Dendritic cell treated with granulocyte-macrophage colony-stimulating factor and Interleukin-4, amounts not matched to agents 40 ng/mL and 50 ng/mL, for 4 days (primary cell): Measurements from ENCODE around the gene MEIOSIN.

Experiments
- H3K27ac Mint-ChIP-seq: one replicate; pipeline ENCODE4 v1.8.0; 2022; ENCODE audit warnings: mild to moderate bottlenecking, mixed read lengths
- H3K27me3 Mint-ChIP-seq: one replicate; pipeline ENCODE4 v1.8.0; 2022; ENCODE audit warnings: mild to moderate bottlenecking, mixed read lengths
- H3K36me3 Mint-ChIP-seq: one replicate; pipeline ENCODE4 v1.8.0; 2022; ENCODE audit warnings: low read depth, mixed read lengths
- H3K4me1 Mint-ChIP-seq: one replicate; pipeline ENCODE4 v1.8.0; 2022; ENCODE audit warnings: low read depth, mixed read lengths
- H3K4me3 Mint-ChIP-seq: one replicate; pipeline ENCODE4 v1.8.0; 2022; ENCODE audit warnings: mild to moderate bottlenecking, moderate library complexity, mixed read lengths
- H3K9me3 Mint-ChIP-seq: one replicate; pipeline ENCODE4 v1.8.0; 2022; ENCODE audit warnings: mixed read lengths
- intact Hi-C: fragments of 100-400 bp; cut with micrococcal nuclease; formaldehyde crosslinking; loops from one replicate; pipeline ENCODE4 v1.15.0; 2022

Gene MEIOSIN

DNA sequence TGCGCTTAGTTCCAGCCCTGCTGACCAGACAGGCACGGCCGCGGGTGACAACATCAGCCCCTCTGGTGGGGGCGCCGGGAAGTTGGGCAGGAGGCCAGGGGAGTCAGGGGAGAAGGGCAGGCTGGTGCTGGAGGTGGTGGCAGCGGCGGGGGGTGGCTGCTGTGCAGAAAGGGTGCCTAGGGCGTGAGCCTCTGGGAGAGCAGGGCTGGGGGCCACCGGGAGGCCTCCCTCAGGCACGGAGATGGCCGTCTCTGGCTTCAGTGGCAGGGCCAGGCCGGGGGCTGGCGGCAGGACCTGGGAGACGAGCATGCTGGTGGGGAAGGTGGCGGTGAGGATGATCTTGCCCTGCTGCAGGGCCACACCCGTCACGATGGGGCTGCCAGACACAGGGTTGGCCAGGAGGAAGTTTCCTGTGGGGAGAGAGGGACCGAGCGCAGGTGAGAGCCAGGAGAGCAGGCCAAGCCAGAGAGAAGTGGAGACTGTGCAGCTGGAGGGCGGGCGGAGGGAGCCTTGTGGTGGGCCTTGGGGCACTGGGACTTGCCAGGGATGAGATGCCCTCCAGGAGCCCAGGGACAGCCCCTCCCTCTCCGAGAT is 32.6 kb downstream of the MEIOSIN start:
- no peak overlapping the region for H3K4me3 Mint-ChIP-seq
- intact Hi-C loops: no loop called here

DNA sequence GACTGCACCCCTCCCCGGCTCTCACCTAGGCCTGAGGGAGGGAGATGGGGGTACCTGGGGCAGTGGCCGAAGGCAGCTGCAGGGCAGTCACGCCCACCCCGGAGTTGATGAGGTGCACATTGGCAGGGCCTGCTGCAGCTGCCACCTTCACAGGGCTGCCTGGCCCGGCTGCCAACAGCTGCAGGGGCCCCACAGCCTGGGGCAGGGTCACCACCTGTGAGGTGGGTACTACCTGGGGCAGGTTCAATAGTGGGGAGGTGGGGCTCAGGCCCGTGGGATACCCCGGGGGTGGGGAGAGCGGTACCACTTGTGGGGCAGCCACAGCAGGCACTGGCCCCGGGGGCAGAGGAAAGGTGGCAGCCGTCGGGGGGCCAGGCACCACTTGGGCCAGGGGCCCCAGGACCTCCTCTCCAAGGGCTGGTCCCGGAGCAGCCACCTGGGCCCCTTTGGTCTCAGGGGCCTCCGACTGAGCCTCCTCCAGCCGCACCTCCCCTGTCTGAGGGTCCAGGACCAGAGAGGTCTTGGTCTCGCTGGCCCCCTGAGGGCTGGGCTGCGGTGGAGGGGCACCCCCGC is 33.1 kb downstream of the MEIOSIN start:
- H3K9me3 Mint-ChIP-seq: no peaks in the 10 kb centered on the region
- H3K4me1 Mint-ChIP-seq: peaks cover 36% of the 10 kb centered on the region
- intact Hi-C loops: no loop called here
- H3K36me3 Mint-ChIP-seq: peaks cover 20% of the 10 kb centered on the region
- peaks cover 90% of the 10 kb centered on the region for H3K27me3 Mint-ChIP-seq
- no peak overlapping the region for H3K4me3 Mint-ChIP-seq
- H3K27ac Mint-ChIP-seq: no peak overlapping the region

More for the DNA sequence above, 32.6 kb downstream of the MEIOSIN start:
- no peak overlapping the region for H3K27ac Mint-ChIP-seq
- no peaks in the 10 kb centered on the region for H3K9me3 Mint-ChIP-seq
- peaks cover 14% of the 10 kb centered on the region for H3K36me3 Mint-ChIP-seq
- peaks cover 85% of the 10 kb centered on the region for H3K27me3 Mint-ChIP-seq
- H3K4me1 Mint-ChIP-seq: peaks cover 31% of the 10 kb centered on the region

DNA sequence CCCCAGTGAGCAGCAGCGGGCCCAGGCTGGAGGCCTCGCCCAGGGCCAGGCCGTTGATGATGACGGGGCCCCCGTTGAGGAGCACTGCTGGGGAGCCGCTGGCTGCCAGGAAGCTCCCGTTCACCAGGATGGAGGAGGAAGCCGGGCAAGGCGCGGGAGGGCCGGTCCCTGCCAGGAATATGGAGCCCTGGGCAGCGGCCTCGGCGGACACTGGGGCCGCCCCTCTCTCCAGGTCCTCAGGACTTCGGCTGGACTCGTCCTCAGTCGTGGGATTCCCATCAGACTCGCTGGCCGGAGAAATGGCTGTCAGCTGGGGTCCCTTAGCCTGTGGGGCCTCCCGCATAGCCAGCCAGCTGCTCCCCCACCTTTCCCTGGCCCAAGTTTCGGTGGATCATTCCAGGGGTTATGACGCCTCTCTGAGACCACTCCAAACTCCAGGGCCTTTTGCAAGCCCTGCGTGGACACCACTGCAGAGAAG is 33.7 kb downstream of the MEIOSIN start:
- Mint-ChIP-seq H3K36me3 (peaks cover 25% of the 10 kb centered on the region), H3K4me1 (peaks cover 39% of the 10 kb centered on the region), H3K9me3 (no peaks in the 10 kb centered on the region), H3K27ac (no peak overlapping the region), H3K4me3 (peak overlapping the region; percentile 78), H3K27me3 (peaks cover 90% of the 10 kb centered on the region)
- intact Hi-C loops: no loop called here

DNA sequence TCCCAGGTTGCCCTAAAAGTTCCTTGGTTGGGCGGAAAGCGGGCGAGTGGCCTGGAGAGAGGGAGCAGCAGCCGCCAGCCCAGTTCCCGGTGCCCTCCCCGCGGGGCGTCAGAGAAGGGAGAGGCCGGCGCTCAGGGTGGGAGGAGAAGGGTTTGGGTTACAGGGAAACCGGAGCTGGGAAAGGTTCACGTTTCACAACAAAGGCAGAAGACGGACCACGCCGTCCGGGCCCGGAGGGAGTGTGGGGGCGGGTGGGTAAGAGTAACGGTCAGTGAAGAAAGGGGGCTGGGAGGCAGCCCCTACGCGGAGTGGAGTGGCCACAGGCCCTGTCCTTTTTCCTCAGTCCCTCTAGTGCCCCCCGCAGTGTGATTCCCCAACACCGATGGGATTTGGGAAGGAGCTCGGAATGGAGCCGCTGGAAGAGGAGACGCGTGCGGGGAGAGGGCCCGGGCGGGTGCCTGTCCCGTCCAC is 34.2 kb downstream of the MEIOSIN start:
- H3K4me3 Mint-ChIP-seq: peak overlapping the region; percentile 78
- H3K4me1 Mint-ChIP-seq: peaks cover 44% of the 10 kb centered on the region
- H3K27ac Mint-ChIP-seq: no peak overlapping the region
- peaks cover 31% of the 10 kb centered on the region for H3K36me3 Mint-ChIP-seq
- peaks cover 90% of the 10 kb centered on the region for H3K27me3 Mint-ChIP-seq
- H3K9me3 Mint-ChIP-seq: no peaks in the 10 kb centered on the region
- intact Hi-C loops: no loop called here

DNA sequence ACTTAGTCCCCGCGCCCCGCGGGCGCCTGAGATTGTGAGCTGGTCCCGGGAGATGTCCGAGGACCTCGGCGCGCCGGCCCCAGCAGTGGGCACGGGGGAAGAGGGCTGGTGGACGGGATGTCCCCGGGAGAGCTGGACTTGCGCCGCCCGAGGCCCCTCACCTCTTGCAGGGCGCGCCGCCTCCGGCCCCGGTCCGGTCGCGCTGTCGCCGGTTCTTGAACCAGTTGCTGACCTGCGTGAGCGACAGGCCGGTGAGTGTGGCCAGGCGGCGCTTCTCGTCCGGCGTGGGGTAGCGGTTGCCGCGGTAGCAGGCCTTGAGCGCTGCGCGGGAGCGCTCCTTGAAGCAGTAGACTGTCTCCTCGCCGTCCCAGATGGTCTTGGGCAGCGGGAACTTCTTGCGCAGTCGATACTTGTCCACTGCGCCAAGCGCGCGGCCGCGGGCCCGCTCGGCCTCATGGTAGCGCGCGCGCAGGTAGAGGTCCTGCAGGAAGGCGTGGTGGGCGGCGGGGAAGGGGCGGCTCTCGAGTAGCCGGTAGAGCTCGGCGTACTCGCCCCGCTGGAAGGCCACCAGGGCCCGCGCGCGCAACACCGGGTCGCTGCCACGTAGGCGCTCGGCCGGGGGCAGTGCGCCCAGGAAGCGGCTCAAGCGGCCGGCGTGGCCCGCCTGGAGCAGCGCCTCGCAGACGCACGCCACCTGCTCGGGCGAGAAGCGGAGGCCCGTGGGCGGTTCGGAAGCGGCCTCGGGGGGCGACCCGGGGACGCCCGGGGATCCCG is 34.8 kb downstream of the MEIOSIN start:
- Mint-ChIP-seq H3K4me1 (peaks cover 46% of the 10 kb centered on the region), H3K27me3 (peaks cover 90% of the 10 kb centered on the region), H3K27ac (peak overlapping the region; percentile 88), H3K9me3 (no peaks in the 10 kb centered on the region), H3K4me3 (peak overlapping the region; percentile 78), H3K36me3 (peaks cover 37% of the 10 kb centered on the region)
- intact Hi-C loops: no loop called here

DNA sequence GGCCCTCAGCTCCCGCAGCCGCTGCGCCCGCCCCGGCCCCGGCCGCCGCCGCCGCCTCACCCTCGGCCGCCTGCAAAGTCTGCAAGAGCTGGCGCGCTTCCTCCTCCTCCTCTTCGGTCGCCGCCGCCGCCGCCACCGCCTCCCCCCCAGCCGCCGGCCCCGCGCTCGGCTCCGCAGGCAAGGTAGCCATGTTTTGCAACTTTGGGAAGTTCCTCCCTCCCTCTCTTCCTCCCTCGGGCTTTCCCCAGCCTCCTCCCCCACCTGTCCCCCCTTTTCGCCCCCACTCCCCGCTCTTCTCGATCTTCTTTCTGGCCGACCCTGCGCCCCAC is 35.4 kb downstream of the MEIOSIN start:
- peak overlapping the region; percentile 88 for H3K27ac Mint-ChIP-seq
- intact Hi-C loops: no loop called here
- peaks cover 90% of the 10 kb centered on the region for H3K27me3 Mint-ChIP-seq
- peaks cover 46% of the 10 kb centered on the region for H3K4me1 Mint-ChIP-seq
- no peaks in the 10 kb centered on the region for H3K9me3 Mint-ChIP-seq
- H3K36me3 Mint-ChIP-seq: peaks cover 42% of the 10 kb centered on the region
- H3K4me3 Mint-ChIP-seq: peak overlapping the region; percentile 90

DNA sequence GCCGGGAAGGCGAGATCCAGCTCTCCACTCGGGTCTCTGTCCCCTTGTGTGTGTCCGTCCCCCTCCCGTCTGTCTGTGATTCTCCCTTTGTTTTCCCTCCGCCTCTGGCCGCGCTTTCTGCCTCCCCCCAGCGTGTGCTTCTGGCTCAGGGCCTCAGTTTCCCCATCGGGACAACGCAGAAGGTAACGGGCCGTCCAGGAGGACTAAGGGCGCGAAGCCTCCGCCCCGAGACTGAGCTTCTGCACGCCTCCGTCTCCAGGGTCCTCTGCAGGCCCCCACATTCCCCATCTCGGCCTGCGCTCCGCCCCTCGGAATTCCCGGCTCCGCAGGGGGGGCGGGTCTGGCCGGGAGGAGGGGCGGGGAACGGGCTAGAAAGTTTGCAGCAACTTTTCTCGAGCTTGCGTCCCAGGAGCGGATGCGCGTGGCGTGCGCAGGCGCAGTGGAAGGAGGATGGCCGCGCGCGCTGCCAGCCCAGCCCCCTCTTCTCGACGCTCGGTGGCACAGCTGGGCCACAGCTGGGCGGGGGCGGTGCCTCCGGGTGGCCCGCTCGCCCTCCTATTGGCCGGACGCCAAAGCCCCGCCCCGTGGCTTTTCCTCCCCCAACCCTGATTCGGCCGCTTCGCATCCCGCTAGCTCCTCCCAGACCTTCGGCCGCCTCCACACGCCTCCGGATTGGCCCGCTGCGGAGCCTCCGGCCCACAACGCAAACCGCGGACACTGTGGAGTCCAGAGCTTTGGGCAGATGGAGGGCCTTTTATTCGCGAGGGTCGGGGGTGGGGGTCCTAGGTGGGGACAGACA is 35.9 kb downstream of the MEIOSIN start, which contains the start of gene SIX5:
Gene SIX5 (minus strand): TSS at position 269 of the 799 bp plus-strand sequence. CDS start 408 bp downstream, outside the sequence.
- no peaks in the 10 kb centered on the region for H3K9me3 Mint-ChIP-seq
- H3K4me3 Mint-ChIP-seq: peak within 1 kb of the TSS; percentile 90
- intact Hi-C loops: no loop called here
- peak within 1 kb of the TSS; percentile 88 for H3K27ac Mint-ChIP-seq
- peaks cover 90% of the 10 kb centered on the region for H3K27me3 Mint-ChIP-seq
- H3K4me1 Mint-ChIP-seq: peaks cover 46% of the 10 kb centered on the region
- H3K36me3 Mint-ChIP-seq: peaks cover 42% of the 10 kb centered on the region

DNA sequence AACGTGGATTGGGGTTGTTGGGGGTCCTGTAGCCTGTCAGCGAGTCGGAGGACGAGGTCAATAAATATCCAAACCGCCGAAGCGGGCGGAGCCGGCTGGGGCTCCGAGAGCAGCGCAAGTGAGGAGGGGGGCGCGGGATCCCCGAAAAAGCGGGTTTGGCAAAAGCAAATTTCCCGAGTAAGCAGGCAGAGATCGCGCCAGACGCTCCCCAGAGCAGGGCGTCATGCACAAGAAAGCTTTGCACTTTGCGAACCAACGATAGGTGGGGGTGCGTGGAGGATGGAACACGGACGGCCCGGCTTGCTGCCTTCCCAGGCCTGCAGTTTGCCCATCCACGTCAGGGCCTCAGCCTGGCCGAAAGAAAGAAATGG is 36.6 kb downstream of the MEIOSIN start:
- Mint-ChIP-seq H3K36me3 (peaks cover 48% of the 10 kb centered on the region), H3K9me3 (no peaks in the 10 kb centered on the region), H3K27me3 (peaks cover 90% of the 10 kb centered on the region)

DNA sequence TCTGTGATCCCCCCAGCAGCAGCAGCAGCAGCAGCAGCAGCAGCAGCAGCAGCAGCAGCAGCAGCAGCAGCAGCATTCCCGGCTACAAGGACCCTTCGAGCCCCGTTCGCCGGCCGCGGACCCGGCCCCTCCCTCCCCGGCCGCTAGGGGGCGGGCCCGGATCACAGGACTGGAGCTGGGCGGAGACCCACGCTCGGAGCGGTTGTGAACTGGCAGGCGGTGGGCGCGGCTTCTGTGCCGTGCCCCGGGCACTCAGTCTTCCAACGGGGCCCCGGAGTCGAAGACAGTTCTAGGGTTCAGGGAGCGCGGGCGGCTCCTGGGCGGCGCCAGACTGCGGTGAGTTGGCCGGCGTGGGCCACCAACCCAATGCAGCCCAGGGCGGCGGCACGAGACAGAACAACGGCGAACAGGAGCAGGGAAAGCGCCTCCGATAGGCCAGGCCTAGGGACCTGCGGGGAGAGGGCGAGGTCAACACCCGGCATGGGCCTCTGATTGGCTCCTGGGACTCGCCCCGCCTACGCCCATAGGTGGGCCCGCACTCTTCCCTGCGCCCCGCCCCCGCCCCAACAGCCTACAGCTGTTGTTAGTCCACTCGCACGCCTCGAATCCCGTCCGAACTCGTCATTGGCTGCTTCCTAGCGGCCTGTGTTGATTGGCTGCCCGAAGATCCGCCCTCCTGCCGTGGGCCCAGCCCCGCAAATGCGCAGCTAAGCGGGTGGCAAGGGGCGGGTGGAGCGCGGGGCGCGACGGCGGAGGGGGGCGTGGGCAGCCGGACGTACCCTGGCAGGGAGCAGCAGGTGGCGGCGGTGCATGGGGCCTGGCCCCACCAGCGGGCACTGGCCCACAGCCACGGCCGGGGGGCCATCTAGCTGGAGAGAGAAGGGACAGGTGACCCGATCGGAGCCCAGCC is 37.2 kb downstream of the MEIOSIN start:
- Mint-ChIP-seq H3K4me3 (peak overlapping the region; percentile 90), H3K4me1 (peaks cover 46% of the 10 kb centered on the region), H3K9me3 (no peaks in the 10 kb centered on the region), H3K36me3 (peaks cover 53% of the 10 kb centered on the region), H3K27me3 (peaks cover 90% of the 10 kb centered on the region), H3K27ac (peak overlapping the region; percentile 88)
- intact Hi-C loops: loop anchor here (1.0 kb wide), 2 partner anchors 9 to 29 kb away; no protein-coding TSS in a partner anchor

More for the DNA sequence above, 36.6 kb downstream of the MEIOSIN start:
- intact Hi-C loops: loop anchor here (1.0 kb wide), 2 partner anchors 9 to 29 kb away; no protein-coding TSS in a partner anchor
- Mint-ChIP-seq H3K27ac (peak overlapping the region; percentile 88), H3K4me3 (peak overlapping the region; percentile 90), H3K4me1 (peaks cover 46% of the 10 kb centered on the region)

DNA sequence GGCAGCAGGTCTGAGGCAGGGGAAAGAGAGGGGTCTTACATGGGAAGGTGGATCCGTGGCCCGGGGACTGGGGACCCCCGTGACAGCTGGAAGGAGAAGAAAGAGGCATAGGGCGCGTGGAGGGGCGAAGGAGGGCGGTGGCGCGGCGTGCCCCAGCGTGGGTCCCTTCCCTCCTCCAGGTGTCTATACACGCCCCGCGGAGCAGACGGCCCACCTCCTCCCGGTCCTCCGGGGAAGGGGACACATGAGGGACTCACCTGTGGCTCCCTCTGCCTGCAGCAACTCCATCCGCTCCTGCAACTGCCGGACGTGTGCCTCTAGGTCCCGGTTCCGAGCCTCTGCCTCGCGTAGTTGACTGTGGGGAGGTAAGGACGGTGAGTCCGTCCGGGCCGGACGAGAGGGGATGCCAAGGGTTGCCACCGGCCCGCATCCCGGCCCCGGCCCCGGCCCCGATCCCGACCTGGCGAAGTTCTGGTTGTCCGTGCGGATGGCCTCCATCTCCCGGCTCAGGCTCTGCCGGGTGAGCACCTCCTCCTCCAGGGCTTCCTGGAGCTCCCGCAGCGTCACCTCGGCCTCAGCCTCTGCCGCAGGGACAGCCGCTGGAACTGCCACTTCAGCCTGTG is 38.2 kb downstream of the MEIOSIN start:
- H3K27ac Mint-ChIP-seq: no peak overlapping the region

DNA sequence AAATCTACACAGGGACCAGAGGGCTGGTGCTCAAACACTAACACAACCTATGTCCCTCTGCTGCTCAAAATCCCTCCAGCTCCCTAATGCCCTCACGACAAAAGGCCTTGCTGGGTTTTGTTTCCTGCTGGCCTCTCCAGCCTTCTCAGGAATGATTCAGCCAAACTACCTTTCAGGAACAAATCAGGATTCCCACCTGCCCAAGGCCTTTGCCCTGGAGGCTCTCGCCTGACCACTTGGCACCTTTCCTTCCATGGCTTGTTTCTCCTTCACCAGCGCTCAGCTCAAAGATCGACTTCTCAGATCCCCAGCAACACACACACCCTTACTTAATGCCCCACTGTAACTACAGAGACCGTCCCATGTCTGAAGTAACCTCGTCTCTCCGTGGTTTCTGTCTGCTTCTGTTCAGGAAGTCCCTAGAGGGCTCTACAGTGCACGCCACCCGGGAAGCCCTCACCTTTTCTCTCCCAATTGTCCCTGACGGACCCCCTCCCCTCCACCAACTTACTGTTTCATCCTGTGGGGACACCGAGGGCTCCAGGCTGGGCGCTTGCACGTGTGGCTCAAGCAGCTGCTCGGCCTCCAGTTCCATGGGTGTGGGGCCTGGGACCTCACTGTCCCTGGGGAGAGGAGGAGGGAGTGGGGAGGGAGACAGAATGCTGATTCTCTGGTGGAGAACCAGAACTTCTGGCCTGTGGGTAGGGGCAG is 39.0 kb downstream of the MEIOSIN start:
- Mint-ChIP-seq H3K27me3 (peaks cover 91% of the 10 kb centered on the region), H3K36me3 (peaks cover 66% of the 10 kb centered on the region), H3K4me3 (no peak overlapping the region), H3K27ac (no peak overlapping the region), H3K4me1 (peaks cover 43% of the 10 kb centered on the region), H3K9me3 (no peaks in the 10 kb centered on the region)
- intact Hi-C loops: no loop called here

More for the DNA sequence above, 38.2 kb downstream of the MEIOSIN start:
- Mint-ChIP-seq H3K27me3 (peaks cover 89% of the 10 kb centered on the region), H3K36me3 (peaks cover 57% of the 10 kb centered on the region), H3K4me1 (peaks cover 46% of the 10 kb centered on the region), H3K9me3 (no peaks in the 10 kb centered on the region), H3K4me3 (no peak overlapping the region)
- intact Hi-C loops: no loop called here

DNA sequence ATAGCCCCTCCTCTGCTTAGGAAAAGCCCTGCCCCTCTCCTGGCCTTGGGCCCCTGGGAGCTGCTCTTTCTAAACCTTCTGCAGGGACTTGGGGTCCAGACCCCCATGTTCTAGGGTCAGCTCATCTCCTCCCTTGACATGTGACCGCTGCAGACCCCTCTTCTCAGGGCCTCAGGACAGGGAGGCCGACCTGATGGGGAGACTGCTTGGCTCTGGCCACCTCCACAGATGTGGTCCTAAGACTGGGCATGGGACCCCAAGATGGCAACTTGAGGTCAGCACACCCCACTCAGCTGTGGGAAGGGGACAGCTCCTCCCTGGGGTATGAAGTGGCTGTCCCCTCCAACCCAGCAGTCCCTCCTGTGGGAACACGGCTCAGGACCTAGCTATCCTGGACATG is 39.7 kb downstream of the MEIOSIN start:
- H3K4me3 Mint-ChIP-seq: no peak overlapping the region
- no peaks in the 10 kb centered on the region for H3K9me3 Mint-ChIP-seq
- H3K36me3 Mint-ChIP-seq: peaks cover 72% of the 10 kb centered on the region
- peaks cover 91% of the 10 kb centered on the region for H3K27me3 Mint-ChIP-seq
- peaks cover 37% of the 10 kb centered on the region for H3K4me1 Mint-ChIP-seq
- intact Hi-C loops: no loop called here
- H3K27ac Mint-ChIP-seq: no peak overlapping the region
